Femur (tissue), 1 donor: ENCODE measurements around the gene TNC.

Experiments
- DNase-seq: peaks from one replicate; pipeline ENCODE4 v3.0.0-alpha.2; 2017

TNC gene

DNA sequence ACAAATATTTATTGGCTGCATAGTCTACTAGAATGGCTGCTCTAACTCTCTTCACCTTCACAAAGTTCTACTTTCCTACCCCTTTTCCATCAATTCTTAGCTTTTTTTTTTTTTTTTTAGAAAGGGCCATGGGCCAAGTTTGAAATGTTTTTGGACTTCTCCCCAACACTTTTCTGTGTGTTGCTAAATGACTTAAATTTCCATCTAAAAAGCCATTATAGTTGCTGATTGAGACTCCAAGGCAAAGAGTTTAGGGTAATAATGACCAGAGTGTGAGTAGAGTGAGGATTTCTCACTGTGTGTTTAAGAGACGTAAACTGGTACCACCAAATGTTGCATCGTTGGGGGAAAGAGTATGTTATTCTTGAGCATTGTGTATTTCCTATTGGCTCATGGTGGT is 24.4 kb downstream of the TNC start:
- DNase-seq: no peak

DNA sequence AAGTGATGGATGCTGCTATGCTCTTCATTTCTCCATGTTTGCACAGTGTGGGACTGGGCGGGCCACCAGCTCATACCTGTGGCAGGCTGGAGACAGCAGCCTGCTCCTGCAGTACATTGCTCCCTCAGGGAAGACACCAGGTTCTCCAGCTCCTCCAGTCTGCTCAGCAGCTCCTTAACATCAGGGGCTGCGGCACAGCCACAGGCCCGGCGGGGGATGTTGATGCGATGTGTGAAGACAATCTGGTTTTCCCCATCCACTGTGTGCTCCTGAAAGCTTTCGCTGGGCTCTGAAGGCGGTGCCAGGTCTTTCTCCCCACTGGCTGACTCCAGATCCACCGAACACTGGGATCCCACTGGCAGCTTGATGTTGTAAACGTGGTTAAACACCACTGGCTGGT is 27.5 kb downstream of the TNC start:
- DNase-seq: no peak

DNA sequence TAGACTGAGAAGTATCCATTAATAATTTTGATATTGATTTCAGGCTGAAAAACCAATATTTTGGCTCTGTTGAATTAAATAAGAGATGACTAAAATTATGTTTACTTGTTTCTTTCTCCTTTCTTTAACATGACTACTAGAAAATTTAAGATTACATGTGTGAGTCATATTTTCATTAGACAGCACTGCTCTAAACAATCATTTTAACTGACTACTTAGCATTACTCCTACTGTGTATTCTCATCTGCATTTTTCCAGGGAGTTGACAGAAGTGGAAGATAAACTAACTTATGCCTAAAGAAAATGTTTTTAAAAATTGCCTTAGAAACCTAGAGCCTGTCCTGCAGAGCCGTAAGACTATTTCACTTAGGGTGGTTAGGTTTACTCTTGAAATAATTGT is 29.1 kb downstream of the TNC start:
- no peak for DNase-seq

- DNase-seq: no peak
Measured at GRCh38 chr9:115086886-115087285, 31.1 kb downstream of the TNC start.

GRCh38 chr9:115086461-115086860 is 31.5 kb downstream of the TNC start:
- no peak for DNase-seq

DNA sequence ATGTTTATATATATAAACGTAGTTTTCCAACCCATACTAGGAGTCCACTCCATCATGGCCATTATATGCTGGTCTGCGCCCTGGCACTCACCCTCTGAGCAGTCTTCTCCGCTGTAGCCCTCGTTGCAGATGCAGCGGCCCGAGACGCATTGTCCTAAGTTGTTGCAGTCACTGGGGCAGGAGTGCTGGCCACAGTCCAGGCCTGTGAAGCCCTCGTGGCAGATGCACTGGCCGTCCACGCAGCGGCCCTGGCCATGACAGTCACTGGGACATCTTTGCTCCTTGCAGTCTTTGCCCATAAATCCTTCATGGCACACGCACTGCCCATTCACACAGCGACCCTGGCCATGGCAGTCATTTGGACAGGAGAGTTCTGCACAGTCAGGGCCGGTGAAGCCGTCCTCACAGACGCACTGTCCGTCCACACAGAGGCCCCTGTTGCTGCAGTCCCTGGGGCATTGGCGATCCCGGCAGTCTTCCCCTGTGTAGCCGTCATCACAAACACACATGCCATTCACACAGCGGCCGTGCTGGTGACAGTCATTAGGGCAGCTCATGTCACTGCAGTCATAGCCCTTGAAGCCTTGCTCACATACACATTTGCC is 32.1 kb downstream of the TNC start:
- DNase-seq: no peak

DNA sequence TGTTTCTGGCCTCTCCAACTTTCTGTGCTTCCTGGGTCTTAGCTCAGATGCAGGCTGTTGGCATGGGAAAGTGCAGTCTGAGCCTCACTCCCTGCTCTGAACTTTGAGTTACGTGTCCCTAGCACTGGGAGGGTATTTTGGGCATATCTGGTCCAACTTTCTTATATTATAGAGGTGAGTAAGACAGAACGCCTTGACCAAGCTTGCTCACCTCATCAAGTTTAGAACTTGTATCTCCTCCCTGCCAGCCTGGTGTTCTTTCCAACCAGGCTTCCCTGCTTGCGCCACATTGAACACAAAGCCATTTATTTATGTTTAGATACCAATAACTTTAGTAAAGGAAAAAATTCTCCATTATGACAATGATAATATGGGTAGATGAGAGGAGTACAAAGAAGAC is 33.2 kb downstream of the TNC start:
- DNase-seq: no peak

DNA sequence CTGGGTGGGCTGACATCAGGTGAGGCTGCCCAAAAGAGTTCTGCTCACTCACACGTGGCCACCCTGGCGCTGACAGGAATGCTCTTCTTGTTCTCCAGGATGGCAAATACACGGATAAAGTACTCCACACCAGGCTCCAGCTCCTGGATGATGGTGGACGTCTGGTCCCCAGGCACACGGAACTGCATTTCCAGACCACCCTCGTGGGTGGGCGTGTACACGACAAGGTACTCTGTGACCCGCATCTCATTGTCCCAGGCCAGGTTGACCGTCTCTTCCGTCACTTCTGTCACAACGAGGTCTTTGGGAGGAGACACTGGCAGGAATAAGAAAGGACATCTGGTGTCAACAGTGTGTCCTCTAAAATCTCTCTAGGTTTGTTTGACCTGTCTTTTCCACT is 33.8 kb downstream of the TNC start:
- no peak for DNase-seq

- no peak for DNase-seq
Measured at GRCh38 chr9:115080242-115080641, 37.7 kb downstream of the TNC start.

- no peak for DNase-seq
Measured at GRCh38 chr9:115079156-115079555, 38.8 kb downstream of the TNC start.

- DNase-seq: no peak
Measured at GRCh38 chr9:115073456-115073855, 44.5 kb downstream of the TNC start.

DNA sequence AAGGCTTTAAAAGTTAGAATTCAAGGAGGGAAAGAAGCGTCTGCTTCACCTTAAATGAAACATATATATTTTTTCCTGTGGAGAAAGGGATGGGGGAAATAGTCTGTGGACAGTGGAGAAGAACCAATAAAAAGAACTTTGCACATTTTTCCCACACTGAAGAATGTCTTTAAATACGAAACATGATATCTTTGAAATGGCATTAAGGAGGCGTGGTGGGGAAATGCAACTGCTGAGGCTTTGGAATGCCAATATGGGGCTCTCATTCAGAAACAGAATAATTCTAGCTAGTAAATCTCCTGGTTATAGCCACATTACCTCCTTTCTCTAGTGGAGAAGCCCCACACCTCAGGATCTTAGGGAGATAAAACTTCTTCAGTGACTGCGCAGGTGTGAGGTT is 46.8 kb downstream of the TNC start:
- no peak for DNase-seq

DNA sequence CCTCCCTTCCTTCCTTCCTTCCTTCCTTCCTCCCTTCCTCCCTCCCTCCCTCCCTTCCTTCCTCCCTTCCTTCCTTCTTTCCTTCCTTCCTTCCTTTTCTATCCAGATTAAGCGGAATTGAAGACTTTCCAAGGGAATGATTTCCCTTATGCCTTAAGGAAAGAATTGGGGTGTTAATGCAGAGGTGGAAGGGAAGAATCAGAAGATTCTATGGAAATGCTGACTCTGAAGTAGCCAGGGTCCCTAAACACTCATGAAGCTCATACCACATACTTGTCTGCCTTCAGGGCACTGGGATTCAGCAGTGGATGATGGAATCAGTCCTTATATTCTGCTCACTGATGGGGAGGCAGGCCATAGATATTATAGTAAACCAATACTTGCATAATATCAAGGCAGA is 48.2 kb downstream of the TNC start:
- DNase-seq: no peak

DNA sequence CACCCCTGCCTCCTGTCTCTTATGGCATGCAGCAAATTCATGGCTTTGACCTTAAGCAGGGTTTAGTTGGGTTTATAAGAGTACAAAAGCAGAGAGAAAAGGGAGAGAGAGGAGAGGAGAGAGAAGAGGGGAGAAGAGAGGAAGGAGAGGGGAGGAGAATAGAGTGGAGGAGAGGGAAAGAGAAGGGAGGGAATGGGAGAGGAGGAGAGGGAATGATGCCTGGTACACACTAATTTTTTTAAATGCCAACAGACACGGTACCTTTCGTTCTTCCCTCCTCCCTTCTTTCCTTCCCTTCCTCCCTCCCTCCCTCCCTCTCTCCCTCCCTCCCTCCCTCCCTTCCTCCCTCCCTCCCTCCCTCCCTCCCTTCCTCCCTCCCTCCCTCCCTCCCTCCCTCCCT is 48.7 kb downstream of the TNC start:
- no peak for DNase-seq

DNA sequence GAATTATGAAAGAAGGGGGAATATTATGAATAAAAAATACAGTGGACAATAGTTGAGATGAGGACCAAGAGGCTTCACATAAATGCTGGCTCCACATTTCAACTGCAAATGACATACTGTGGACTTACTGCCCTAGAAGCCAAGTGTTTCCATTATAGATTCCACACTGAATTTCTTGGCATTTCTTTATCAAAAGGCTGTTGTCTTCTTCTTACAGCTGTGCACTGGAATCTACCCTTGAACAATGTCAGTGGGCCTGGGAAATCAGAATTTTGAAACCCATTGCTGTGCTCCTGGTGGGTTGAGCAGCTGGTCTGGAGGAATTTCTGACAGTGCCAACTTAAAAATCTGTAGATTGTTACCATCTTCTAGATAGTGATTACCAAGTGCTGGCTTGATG is 49.9 kb downstream of the TNC start:
- DNase-seq: no peak

DNA sequence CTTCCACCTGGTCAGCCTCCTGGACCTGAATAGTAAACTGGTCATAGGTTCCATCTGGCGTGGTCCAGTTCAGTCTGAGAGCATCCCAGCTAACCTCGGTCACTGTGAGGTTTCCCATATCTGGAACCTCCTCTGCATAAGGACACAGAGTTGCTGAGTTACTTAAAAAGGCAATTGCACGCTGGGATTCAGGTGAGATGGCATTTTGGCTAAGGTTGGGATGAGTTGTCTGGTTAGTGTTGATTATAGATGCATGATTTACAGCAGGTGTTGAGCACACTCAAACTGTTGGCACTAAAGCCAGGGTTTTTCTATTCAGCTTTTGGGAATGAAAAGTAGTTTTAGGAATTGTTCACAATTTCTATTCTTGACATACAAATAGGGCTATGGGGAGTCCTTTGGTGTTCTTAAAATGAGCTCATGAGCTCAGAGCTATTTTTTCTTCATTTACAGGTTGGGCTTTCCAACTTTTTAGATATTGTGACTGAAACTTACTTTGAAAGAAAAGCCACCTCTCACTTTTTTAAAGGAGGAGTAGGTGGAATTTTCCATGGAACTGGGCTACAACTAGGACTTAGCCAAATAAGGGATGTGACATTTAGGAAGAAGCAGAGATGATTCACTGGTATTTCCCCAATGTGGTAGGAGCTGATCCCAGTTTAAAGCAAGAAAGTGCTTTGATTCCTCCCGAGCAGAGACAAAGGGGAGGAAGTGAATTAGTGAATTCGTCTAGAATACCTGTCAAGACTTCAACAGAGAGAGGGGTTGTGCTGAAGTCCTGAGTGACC is 54.7 kb downstream of the TNC start:
- DNase-seq: no peak

DNA sequence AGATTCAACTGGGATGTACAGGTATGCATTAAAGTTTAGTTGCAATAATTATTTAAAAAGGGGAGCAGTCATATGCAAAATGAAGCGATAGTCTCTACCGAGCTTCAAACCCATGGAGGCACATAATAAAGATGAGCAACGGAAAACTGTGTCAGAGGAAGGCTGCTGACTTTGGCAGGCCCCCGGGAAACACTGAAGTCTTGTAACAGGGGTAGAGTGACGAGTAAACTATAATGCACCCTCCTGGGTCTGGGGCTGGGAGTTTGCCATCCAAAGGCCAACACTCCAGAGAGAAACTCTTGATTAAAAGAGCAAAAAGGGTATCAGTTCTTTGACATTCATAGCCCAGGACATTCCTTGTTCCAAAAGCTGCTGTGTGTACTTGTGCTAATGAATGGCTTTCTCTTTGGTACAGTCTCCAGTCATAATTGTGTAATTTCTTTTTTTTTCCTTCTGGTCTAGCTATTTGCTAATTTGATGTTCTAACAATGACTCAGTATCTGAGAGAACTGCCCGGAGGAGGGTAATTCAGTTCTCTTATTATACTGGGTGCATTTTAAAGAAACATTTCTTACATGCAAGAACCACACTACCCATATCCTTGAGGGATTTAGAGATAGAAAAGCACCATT is 59.2 kb downstream of the TNC start:
- no peak for DNase-seq

- no peak for DNase-seq
Measured at GRCh38 chr9:115058175-115058574, 59.8 kb downstream of the TNC start.

- no peak for DNase-seq
Measured at GRCh38 chr9:115057559-115057958, 60.4 kb downstream of the TNC start.

DNA sequence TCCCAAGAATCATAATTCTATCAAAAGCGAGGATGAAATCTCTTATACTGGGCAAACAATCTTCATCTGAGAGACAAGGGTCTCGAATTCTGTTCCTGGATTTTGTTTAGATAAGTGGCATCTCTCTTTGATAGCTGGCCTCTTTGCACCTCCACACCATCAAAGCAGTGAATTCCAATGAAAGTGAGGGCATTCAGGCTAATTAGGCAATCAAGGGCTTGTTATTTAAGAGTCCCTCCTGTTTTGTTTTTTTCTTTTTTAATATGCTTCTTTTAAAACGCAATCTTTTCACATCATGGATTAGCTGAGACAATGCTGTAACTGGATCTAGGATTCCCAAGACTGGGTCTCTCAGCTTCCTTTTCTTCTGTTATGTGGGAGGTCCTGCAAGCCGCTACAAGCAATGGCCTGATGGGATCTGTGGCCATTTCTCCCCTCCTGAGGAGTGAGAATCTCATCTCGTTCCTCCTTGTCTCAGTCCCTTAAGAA is 67.9 kb downstream of the TNC start:
- DNase-seq: no peak

- no peak for DNase-seq
Measured at GRCh38 chr9:115046824-115047223, 71.1 kb downstream of the TNC start.

DNA sequence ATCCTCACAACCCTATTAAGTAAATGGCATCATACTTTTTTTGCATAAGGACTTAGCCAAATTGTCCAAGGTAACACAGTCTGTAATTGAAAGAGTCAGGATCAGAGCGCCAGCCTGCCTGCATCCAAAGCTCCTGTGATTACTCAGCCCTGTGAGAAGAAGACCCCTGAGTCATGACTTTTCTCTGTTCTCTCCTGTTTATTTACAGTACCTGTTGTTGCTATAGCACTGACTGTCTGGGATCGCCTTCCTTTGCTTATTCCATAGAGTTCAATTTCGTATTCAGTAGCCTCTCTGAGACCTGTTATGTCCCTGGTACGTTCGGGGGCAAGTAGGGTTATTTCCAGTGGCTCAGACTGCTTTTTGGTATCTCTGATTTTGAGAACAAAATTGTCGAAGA is 71.8 kb downstream of the TNC start:
- no peak for DNase-seq

- DNase-seq: no peak
Measured at GRCh38 chr9:115043632-115044031, 74.3 kb downstream of the TNC start.

DNA sequence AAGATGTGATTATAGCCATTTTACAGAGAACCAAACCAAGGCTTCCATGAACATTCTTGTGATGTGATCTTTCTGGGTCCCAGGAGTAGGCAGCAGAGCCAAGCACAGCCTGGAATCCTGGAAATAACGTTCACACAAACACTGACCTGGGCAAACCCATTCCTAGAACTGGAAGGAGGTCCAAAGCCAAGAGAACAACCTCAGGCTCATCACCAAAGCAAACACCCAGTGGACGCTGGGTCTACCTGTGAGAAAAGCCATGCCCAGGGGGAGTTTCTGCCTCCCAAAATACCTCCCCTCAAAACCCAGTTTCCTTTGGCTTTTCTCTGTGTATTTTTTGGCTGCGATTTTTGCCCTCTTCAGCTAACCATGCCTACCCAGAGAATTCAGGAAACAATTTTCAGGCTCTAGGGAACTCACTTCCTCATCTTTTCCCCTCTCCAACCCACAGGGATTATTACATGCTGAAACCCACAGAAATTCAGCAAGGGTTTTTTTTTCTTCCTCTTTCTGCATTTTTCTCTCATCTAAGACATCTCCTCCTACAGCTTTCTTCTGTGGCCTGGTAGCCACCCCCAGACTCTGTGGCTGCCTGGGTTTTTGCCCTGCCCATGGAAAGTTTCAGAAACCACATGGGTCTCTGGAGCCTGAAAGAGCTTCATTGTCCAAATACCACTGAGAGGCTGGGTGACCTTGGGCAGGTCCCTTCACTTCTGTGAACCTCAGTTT is 75.0 kb downstream of the TNC start:
- peak; percentile 70 for DNase-seq
